GM10266 (cell line): ENCODE data around the gene AGPAT4.

Experiments
- DNase-seq: peaks from one replicate; pipeline ENCODE4 v3.0.0; 2012; ENCODE audit errors: extremely low spot score
- TF ChIP-seq, protein P1 (sequence below): IDR thresholded peaks from 2 replicates; pipeline ENCODE4 v1.5.1; 2012; ENCODE audit warnings: mild to moderate bottlenecking, low read depth; ENCODE audit not compliant: control insufficient read depth, insufficient read depth; ENCODE audit errors: missing control alignments

Gene AGPAT4

DNA sequence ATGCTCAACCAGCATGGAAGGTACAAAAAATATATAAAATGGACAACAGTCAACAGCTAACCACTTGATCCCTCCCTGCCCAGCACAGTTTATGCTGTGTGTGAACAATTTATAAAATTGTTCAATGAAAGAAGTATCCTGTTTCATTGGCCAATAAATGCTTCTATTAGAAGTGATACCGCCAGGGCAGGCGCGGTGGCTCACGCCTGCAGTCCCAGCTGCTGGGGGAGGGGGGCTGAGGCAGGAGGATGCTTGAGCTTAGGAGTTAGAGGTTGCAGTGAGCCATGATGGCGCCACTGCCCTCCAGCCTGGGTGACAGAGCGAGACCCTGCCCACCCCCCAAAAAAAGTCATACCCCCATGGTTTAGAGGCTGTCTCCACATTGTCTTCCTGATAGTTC is 4.6 kb downstream of the AGPAT4 start:
- DNase-seq, result no peak
- TF ChIP-seq, protein P1, sequence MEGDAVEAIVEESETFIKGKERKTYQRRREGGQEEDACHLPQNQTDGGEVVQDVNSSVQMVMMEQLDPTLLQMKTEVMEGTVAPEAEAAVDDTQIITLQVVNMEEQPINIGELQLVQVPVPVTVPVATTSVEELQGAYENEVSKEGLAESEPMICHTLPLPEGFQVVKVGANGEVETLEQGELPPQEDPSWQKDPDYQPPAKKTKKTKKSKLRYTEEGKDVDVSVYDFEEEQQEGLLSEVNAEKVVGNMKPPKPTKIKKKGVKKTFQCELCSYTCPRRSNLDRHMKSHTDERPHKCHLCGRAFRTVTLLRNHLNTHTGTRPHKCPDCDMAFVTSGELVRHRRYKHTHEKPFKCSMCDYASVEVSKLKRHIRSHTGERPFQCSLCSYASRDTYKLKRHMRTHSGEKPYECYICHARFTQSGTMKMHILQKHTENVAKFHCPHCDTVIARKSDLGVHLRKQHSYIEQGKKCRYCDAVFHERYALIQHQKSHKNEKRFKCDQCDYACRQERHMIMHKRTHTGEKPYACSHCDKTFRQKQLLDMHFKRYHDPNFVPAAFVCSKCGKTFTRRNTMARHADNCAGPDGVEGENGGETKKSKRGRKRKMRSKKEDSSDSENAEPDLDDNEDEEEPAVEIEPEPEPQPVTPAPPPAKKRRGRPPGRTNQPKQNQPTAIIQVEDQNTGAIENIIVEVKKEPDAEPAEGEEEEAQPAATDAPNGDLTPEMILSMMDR, result no peak

DNA sequence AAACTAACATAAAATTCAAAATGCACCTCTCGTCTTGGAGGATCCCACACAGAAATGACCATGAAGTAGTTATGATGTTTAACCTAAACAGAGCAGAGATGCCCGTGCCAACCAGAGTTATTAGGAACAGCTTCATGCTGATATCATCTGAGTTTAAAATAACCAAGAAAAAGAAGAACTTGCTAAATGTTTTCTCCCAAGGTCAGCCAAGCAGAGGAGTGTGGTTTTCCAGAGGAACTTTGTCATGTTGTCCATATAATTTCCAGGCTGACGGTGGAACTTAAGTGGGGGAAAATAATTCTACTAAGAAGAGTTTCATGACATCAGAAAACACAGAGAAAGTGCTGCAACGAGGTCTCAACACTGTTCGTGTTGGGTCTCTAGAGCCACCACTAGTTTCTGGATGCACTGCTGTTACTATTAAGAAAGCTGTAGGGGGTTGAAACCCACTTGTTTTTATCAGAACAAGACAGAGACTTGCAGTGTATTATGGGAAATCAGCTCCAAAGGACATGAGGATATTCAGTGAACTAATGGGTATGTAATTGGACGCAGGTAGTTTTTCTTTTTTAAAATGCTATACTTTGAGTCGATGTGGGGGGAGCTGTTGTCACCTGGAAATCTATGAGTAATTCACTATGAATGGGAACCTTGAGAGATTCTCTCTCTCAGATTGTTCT is 5.2 kb downstream of the AGPAT4 start:
- TF ChIP-seq, protein P1, result no peak
- DNase-seq, result no peak

DNA sequence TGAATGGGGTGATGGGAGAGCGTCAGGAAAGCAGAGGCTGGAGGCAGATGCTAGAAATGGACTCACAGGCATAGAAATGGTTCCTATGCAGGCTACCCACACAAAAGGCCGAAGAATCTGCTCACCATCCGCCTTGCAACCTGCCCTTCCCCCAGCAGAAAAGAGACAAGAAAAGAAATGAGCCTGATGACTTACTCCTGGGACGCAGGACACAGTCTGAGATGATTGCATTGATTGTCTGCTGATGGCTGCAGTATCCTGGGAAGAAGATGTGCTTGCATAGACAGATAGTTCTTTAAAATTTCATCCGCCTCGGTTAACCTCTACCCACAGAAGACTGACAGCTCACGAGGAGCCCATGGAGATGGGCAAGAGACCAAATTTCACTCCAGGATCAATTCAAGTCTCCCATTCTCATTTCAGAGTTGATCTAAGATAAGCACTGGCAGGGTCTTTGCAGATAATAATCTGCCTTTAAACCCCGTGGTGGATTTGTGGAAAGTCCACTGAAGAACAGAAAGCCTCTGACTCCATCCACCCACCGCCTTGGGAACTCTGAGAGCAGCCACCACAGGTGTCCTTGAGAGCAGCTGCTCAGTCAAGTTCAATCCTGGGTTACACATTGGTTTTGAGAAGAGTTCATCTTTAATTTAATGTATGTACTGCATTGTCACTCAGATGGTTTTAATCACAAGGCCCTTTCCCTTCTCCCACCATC is 7.2 kb downstream of the AGPAT4 start:
- TF ChIP-seq, protein P1, result no peak
- no peak for DNase-seq

DNA sequence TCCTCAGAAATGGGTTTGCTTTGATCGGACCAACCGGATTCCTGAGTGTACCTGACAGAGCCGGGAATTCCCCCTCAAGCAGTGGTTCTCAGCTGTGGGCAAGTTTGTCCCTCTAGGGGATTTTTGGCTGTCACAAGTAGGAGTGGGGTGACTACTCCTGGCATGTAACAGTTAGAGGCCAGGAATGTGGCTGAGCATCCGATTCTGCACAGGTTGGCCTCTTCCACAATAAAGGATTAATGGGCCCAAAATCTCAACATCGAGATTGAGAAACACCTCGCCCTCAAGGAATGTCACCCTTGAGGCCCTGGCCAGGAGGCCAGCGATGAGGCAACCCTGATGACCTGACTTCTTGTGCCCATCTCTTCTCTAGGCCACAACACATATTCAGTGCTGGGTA is 7.9 kb downstream of the AGPAT4 start:
- TF ChIP-seq, protein P1, result no peak
- no peak for DNase-seq

DNA sequence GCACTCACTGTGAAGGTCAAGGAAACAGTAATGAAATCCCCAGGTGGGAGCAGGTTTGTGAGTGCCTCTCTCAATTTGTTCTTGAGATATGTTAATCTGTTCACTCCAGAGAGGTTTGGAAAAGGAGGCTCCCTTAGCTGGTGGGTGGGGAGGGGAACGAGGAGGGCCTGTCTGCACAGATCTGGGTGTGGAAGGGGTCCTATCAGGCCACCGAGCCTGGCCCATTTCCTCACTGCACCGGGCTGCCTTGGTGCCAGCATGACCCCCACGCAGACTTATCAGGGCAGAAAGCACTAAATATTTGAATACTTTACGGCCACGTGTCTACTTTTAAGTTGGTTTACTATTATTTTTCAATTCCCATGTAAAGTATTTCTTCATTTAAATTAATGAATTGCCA is 8.3 kb downstream of the AGPAT4 start:
- TF ChIP-seq, protein P1, result no peak
- no peak for DNase-seq

DNA sequence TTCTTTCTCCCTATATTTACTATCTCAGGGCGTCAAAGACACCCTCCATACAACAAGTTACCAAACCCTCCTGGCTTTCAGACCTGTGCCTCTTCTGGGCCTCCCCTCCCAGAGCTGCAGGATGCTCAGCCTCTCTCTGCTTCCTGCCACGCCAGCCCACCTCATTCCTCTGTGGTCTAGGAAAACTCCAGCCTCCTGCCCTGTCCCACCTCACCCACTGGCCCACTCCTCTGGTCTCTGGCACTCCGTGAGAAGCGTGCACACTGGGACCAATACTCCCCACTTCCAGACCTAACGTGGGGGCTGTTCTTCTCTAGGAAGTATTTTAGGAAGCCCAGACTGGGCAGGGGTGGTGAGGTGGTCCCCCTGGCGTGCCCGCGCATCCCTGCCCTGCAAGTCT is 9.7 kb downstream of the AGPAT4 start:
- TF ChIP-seq, protein P1, result no peak

DNA sequence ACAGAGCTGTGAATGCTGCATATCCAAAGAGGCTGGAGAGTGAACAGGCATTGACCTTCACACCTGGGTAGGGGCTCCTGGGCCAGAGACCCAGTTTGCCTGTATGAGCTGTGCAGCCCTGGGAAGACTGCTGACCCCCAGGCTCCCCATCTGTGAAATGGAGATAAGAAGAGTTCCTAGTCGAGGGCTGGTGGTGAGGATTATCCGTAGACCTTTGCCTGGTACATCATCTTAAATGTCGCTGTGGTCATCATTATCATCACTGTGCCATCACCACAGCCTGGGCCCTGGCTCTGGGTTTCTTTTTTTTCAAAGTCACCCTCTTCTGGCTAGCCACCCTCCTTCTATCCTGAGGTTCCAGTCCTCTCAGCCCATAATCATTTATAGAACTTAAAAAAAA is 12.0 kb downstream of the AGPAT4 start:
- no peak for DNase-seq
- TF ChIP-seq, protein P1, result no peak

More for the DNA sequence above, 9.7 kb downstream of the AGPAT4 start:
- no peak for DNase-seq
